Lower lobe of right lung (tissue), 2 donors: ENCODE data around the gene SMYD3. TPM values are rescaled to one million over a fixed set of nuclear protein-coding genes. Genes with fewer than 3 reads are reported as not detected.

ENCODE experiments used
- ATAC-seq, 2 donors: fragments of 200-7000 bp; cut with Tn5 transposase; one replicate each; pipeline ENCODE4 v1.9.1; 2020 to 2022; ENCODE audit warnings: mild to moderate bottlenecking in 2 of 2, moderate library complexity in 2 of 2
- DNase-seq: peaks from one replicate; pipeline ENCODE4 v3.0.0-alpha.2; 2020
- H3K27ac ChIP-seq: fragments of 200-600 bp; one replicate; pipeline ENCODE4 v1.8.0; 2022
- H3K27me3 ChIP-seq: fragments of 200-600 bp; one replicate; pipeline ENCODE4 v1.8.0; 2022; ENCODE audit warnings: low read depth
- H3K36me3 ChIP-seq: fragments of 200-600 bp; one replicate; pipeline ENCODE4 v1.8.0; 2022; ENCODE audit warnings: mild to moderate bottlenecking
- H3K4me1 ChIP-seq: fragments of 200-600 bp; one replicate; pipeline ENCODE4 v1.8.0; 2022
- H3K4me3 ChIP-seq: fragments of 200-600 bp; one replicate; pipeline ENCODE4 v1.8.0; 2022; ENCODE audit warnings: mild to moderate bottlenecking
- H3K9me3 ChIP-seq: fragments of 200-600 bp; one replicate; pipeline ENCODE4 v1.8.0; 2022
- CTCF ChIP-seq: fragments of 200-600 bp; IDR thresholded peaks from one replicate; pipeline ENCODE4 v1.8.0; 2022; ENCODE audit warnings: antibody characterized with exemption, mild to moderate bottlenecking
- intact Hi-C: fragments of 100-400 bp; cut with DNase I; formaldehyde crosslinking; loops from one replicate; pipeline ENCODE4 v1.11.0; 2022
- total RNA-seq: library from RNA; stranded (reverse); fragmentation: NEBNext Ultra II Directional; extraction: Animal tissue kit (Norgen Biotek cat#: 25700); gene quantifications from one replicate; pipeline ENCODE4 v1.2.1, GENCODE V29; 2021
- donor health status: DM: no; HTN: yes; CAD: no; lungs with severe emphysema.

Gene SMYD3
- total RNA-seq, 1 donor from 2014 or later = 20.5 TPM

GRCh38 chr1:246417813-246418564, 89.1 kb downstream of the SMYD3 start:
- intact Hi-C loops = no loop called here
- no peaks in the 10 kb centered on the region for H3K9me3 ChIP-seq
- no peak for ATAC-seq

GRCh38 chr1:246417152-246417812, 89.8 kb downstream of the SMYD3 start:
- TF ChIP-seq CTCF = no peak
- Histone ChIP-seq H3K4me1 (no peaks in the 10 kb centered on the region), H3K9me3 (no peaks in the 10 kb centered on the region), H3K27ac (no peak overlapping the region), H3K36me3 (no peaks in the 10 kb centered on the region), H3K27me3 (no peaks in the 10 kb centered on the region), H3K4me3 (no peak overlapping the region)
- intact Hi-C loops = no loop called here
- DNase-seq (no peak), ATAC-seq (no peak)

More at GRCh38 chr1:246417813-246418564, 89.1 kb downstream of the SMYD3 start:
- no peaks in the 10 kb centered on the region for H3K36me3 ChIP-seq
- H3K4me3 ChIP-seq = no peak overlapping the region
- H3K27me3 ChIP-seq = no peaks in the 10 kb centered on the region
- H3K27ac ChIP-seq = no peak overlapping the region
- TF ChIP-seq CTCF = no peak
- no peak for DNase-seq
- no peaks in the 10 kb centered on the region for H3K4me1 ChIP-seq

- intact Hi-C loops = no loop called here
- Histone ChIP-seq H3K36me3 (no peaks in the 10 kb centered on the region), H3K27ac (no peak overlapping the region), H3K9me3 (no peaks in the 10 kb centered on the region), H3K4me1 (no peaks in the 10 kb centered on the region), H3K4me3 (no peak overlapping the region), H3K27me3 (no peaks in the 10 kb centered on the region)
- no peak for DNase-seq
- ATAC-seq = no peak
- TF ChIP-seq CTCF = no peak
Observed at GRCh38 chr1:246416261-246416660, 90.8 kb downstream of the SMYD3 start.

GRCh38 chr1:246415028-246415427, 92.1 kb downstream of the SMYD3 start:
- intact Hi-C loops = no loop called here
- no peak for ATAC-seq

GRCh38 chr1:246413430-246413829, 93.6 kb downstream of the SMYD3 start:
- Histone ChIP-seq H3K27me3 (no peaks in the 10 kb centered on the region), H3K4me3 (no peak overlapping the region), H3K27ac (no peak overlapping the region), H3K9me3 (no peaks in the 10 kb centered on the region), H3K4me1 (no peaks in the 10 kb centered on the region), H3K36me3 (no peaks in the 10 kb centered on the region)
- TF ChIP-seq CTCF = no peak
- DNase-seq (no peak), ATAC-seq (no peak)
- intact Hi-C loops = no loop called here

More at GRCh38 chr1:246415028-246415427, 92.1 kb downstream of the SMYD3 start:
- TF ChIP-seq CTCF = no peak
- Histone ChIP-seq H3K9me3 (no peaks in the 10 kb centered on the region), H3K36me3 (no peaks in the 10 kb centered on the region), H3K27ac (no peak overlapping the region), H3K27me3 (no peaks in the 10 kb centered on the region), H3K4me1 (no peaks in the 10 kb centered on the region), H3K4me3 (no peak overlapping the region)
- no peak for DNase-seq
